Measurements from ENCODE around the gene HOXA4. TPM values are rescaled to one million over a fixed set of nuclear protein-coding genes. Genes with fewer than 3 reads are reported as not detected.

HOXA4 gene
- total and polyA plus RNA-seq, 4 experiments from 2014 or later, result 0.19 to 0.30 TPM; not detected in 2

GRCh38 chr7:27119412-27119911, 11.1 kb downstream of the HOXA4 start:
- Histone ChIP-seq H3K4me3 (ENCODE audit: low read length in 2 of 2) (no peak overlapping the region), H3K36me3 (ENCODE audit: insufficient read depth, low read length) (no peaks in the 10 kb centered on the region), H3K4me1 (ENCODE audit: insufficient read depth, low read length) (no peaks in the 10 kb centered on the region), H3K9me3 (ENCODE audit: control insufficient read depth in 1 of 2, low read length in 2 of 2) (no peaks in the 10 kb centered on the region), H3K27ac (ENCODE audit: low read depth, low read length) (no peak overlapping the region), H3K27me3 (ENCODE audit: insufficient read depth, low read length) (no peaks in the 10 kb centered on the region)
- ChIA-PET POLR2A (ENCODE audit: partially characterized antibody) (no interaction called here), CTCF (ENCODE audit: partially characterized antibody) (interaction anchor here (0.7 to 1.2 kb wide), 3 partner anchors 14 to 31 kb away, joined by 3 read pairs; partner anchors contain the start of gene HOXA5)
- H3K27me3 Mint-ChIP-seq, result peaks cover 8 to 9% of the 10 kb centered on the region in 2 donors
- H3K4me1 Mint-ChIP-seq, result no peaks in the 10 kb centered on the region
- H3K27ac Mint-ChIP-seq, result no peak overlapping the region
- intact Hi-C loops (cut with micrococcal nuclease), result no loop called here
- H3K36me3 Mint-ChIP-seq, result no peaks in the 10 kb centered on the region
- DNase-seq, result no peak
- no peak overlapping the region for H3K4me3 Mint-ChIP-seq
- H3K9me3 Mint-ChIP-seq, result no peaks in the 10 kb centered on the region

DNA sequence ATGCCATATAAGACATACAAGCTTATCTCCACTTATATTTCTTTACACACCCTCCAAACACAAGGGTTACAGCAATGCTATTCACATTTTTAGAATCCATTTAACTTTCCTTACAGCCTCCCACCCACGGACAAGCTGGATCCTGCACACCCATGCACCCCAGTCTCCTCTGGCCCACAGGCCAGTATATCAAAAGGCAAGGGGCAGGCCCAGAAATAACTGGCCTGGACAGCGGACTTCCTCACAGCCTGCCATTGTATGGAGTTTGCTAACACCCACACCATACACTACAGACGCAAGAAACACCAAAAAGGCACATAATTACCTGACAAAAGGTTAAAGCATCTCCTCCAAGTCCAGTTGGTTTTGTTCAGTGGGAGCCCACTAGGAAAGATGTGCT, 12.0 kb downstream of the HOXA4 start:
- Mint-ChIP-seq H3K9me3 (no peaks in the 10 kb centered on the region), H3K4me3 (no peak overlapping the region), H3K27me3 (peaks cover 3 to 9% of the 10 kb centered on the region in 2 donors), H3K27ac (no peak overlapping the region), H3K36me3 (no peaks in the 10 kb centered on the region), H3K4me1 (no peaks in the 10 kb centered on the region)
- DNase-seq, result no peak
- H3K27me3 ChIP-seq (ENCODE audit: insufficient read depth, low read length), result no peaks in the 10 kb centered on the region
- no peaks in the 10 kb centered on the region for H3K9me3 ChIP-seq (ENCODE audit: control insufficient read depth in 1 of 2, low read length in 2 of 2)
- no peak overlapping the region for H3K4me3 ChIP-seq (ENCODE audit: low read length in 2 of 2)
- intact Hi-C loops (cut with micrococcal nuclease), result no loop called here
- CTCF ChIA-PET (ENCODE audit: partially characterized antibody), result interaction anchor here (0.7 to 0.9 kb wide), 2 partner anchors 13 to 42 kb away, joined by 3 to 4 read pairs; no protein-coding TSS in a partner anchor
- POLR2A ChIA-PET (ENCODE audit: partially characterized antibody), result no interaction called here
- H3K4me1 ChIP-seq (ENCODE audit: insufficient read depth, low read length), result no peaks in the 10 kb centered on the region
- H3K27ac ChIP-seq (ENCODE audit: low read depth, low read length), result no peak overlapping the region
- H3K36me3 ChIP-seq (ENCODE audit: insufficient read depth, low read length), result no peaks in the 10 kb centered on the region

GRCh38 chr7:27117887-27118491, 12.6 kb downstream of the HOXA4 start:
- H3K36me3 ChIP-seq (ENCODE audit: insufficient read depth, low read length), result no peaks in the 10 kb centered on the region
- H3K27ac ChIP-seq (ENCODE audit: low read depth, low read length), result no peak overlapping the region
- H3K27ac Mint-ChIP-seq, result no peak overlapping the region
- no peaks in the 10 kb centered on the region for H3K9me3 ChIP-seq (ENCODE audit: control insufficient read depth in 1 of 2, low read length in 2 of 2)
- DNase-seq, result no peak
- H3K4me1 ChIP-seq (ENCODE audit: insufficient read depth, low read length), result no peaks in the 10 kb centered on the region
- H3K27me3 ChIP-seq (ENCODE audit: insufficient read depth, low read length), result no peaks in the 10 kb centered on the region
- no peaks in the 10 kb centered on the region for H3K36me3 Mint-ChIP-seq
- H3K27me3 Mint-ChIP-seq, result peaks cover 7 to 9% of the 10 kb centered on the region in 2 donors
- H3K9me3 Mint-ChIP-seq, result no peaks in the 10 kb centered on the region
- H3K4me3 Mint-ChIP-seq, result no peak overlapping the region
- ChIA-PET CTCF (ENCODE audit: partially characterized antibody) (interaction anchor here (0.9 kb wide), 1 partner anchor 43 kb away, joined by 4 read pairs; no protein-coding TSS in a partner anchor), POLR2A (ENCODE audit: partially characterized antibody) (no interaction called here)
- H3K4me3 ChIP-seq (ENCODE audit: low read length in 2 of 2), result no peak overlapping the region
- intact Hi-C loops (cut with micrococcal nuclease), result no loop called here
- H3K4me1 Mint-ChIP-seq, result no peaks in the 10 kb centered on the region

DNA sequence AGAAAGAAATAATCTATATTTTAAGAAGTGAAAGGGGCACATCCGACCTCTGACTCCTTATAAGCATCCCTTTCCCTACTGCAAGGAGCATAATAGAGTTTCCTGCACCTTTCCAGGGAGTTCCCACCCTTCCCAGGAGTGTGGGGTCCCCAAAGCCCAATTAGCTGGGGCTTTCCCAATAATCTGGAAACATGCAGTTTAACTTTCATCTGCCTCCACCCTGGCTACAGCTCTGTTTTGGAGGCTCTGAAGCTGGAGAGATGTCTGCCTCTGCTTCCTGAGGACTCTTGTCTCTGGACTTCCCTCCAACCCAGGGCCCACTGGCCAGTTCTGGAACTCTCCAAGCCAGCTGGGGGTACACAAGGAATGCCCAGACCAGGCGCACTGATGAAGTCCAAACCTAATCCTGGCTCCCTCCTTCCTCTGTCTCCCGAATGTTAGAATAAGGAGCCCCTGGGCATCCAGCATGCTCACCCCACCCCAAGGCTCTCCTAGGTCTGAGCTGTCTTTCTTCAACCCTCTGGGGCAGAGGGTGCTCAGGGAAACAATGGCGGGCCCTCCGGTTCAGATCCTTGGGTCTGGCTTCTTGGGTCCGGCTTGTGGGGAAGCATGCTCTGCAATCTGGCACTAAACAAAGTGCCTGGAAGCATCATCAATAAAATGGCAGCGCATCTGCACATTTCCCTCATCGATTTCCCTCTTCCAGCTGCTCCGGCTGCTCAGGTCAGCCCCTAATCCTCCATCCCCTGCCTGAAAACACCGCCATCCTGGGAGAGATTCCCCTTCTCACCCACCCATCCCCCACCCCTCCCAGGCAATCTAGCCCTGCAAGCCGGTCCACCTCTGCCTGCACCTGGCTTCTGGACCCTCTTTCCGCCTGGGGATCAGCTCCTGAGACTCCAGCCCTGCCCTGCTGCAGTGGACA, 13.3 kb downstream of the HOXA4 start:
- ChIA-PET POLR2A (ENCODE audit: partially characterized antibody) (no interaction called here), CTCF (ENCODE audit: partially characterized antibody) (no interaction called here)
- DNase-seq, result no peak
- no peak overlapping the region for H3K4me3 Mint-ChIP-seq
- H3K36me3 Mint-ChIP-seq, result no peaks in the 10 kb centered on the region
- H3K27ac Mint-ChIP-seq, result no peak overlapping the region
- H3K4me1 Mint-ChIP-seq, result no peaks in the 10 kb centered on the region
- Histone ChIP-seq H3K27ac (ENCODE audit: low read depth, low read length) (no peak overlapping the region), H3K4me3 (ENCODE audit: low read length in 2 of 2) (no peak overlapping the region), H3K36me3 (ENCODE audit: insufficient read depth, low read length) (no peaks in the 10 kb centered on the region), H3K27me3 (ENCODE audit: insufficient read depth, low read length) (no peaks in the 10 kb centered on the region), H3K4me1 (ENCODE audit: insufficient read depth, low read length) (no peaks in the 10 kb centered on the region), H3K9me3 (ENCODE audit: control insufficient read depth in 1 of 2, low read length in 2 of 2) (no peaks in the 10 kb centered on the region)
- intact Hi-C loops (cut with micrococcal nuclease), result no loop called here
- H3K27me3 Mint-ChIP-seq, result peaks cover 7 to 9% of the 10 kb centered on the region in 2 donors
- H3K9me3 Mint-ChIP-seq, result no peaks in the 10 kb centered on the region

DNA sequence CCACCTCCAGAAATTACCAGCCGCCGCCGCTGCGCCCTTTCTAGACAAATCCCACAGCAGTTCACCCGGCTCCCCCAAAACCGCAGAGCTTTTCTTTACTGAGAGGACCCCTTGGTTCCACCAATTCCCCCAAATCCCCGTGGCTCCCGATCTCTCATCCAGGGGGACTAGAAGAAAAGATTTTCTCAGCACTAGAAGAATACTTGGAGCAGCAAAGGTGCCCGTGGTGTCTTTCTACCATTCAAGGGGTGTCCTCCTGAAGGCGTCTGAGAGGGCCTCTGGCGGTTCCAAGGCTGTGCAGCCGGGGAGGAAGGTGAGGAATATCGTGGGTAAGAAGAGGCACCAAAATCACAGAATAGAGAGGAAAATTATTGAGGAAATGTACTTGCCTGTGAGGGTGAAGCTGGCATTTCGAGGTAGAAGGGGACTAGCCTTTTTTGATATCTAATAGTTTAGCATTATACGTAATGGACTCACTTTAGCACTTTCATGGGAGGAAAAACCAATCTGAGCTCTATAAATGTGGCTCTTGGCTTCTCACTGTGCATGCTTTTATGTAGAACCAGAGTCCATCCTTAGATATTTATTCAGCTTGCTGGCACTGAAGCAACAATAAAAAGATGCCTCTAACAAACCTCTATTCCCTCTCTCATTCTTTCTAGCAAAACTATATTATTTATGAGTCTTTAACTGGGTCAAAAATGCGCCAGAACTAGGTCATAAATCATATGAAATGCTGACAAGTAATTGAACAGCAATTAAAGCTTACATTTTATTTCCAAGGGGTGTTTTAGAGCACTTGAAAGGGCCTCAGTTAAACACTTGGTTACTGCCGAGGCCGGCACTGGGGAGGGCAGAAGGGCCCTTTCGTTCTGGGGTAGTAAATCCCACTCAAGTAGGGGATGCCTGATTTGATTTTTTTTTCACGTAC, 14.3 kb downstream of the HOXA4 start:
- no peaks in the 10 kb centered on the region for H3K36me3 Mint-ChIP-seq
- H3K4me1 Mint-ChIP-seq, result no peaks in the 10 kb centered on the region
- Histone ChIP-seq H3K27me3 (ENCODE audit: insufficient read depth, low read length) (no peaks in the 10 kb centered on the region), H3K4me1 (ENCODE audit: insufficient read depth, low read length) (no peaks in the 10 kb centered on the region), H3K27ac (ENCODE audit: low read depth, low read length) (no peak overlapping the region), H3K36me3 (ENCODE audit: insufficient read depth, low read length) (no peaks in the 10 kb centered on the region), H3K4me3 (ENCODE audit: low read length in 2 of 2) (no peak overlapping the region), H3K9me3 (ENCODE audit: control insufficient read depth in 1 of 2, low read length in 2 of 2) (no peaks in the 10 kb centered on the region)
- no peak overlapping the region for H3K4me3 Mint-ChIP-seq
- POLR2A ChIA-PET (ENCODE audit: partially characterized antibody), result no interaction called here
- H3K9me3 Mint-ChIP-seq, result no peaks in the 10 kb centered on the region
- intact Hi-C loops (cut with micrococcal nuclease), result no loop called here
- peak overlapping the region in 1 of 7 donors; percentile 4 for H3K27ac Mint-ChIP-seq
- DNase-seq, result no peak
- peaks cover 7 to 9% of the 10 kb centered on the region in 2 donors for H3K27me3 Mint-ChIP-seq
- CTCF ChIA-PET (ENCODE audit: partially characterized antibody), result no interaction called here

DNA sequence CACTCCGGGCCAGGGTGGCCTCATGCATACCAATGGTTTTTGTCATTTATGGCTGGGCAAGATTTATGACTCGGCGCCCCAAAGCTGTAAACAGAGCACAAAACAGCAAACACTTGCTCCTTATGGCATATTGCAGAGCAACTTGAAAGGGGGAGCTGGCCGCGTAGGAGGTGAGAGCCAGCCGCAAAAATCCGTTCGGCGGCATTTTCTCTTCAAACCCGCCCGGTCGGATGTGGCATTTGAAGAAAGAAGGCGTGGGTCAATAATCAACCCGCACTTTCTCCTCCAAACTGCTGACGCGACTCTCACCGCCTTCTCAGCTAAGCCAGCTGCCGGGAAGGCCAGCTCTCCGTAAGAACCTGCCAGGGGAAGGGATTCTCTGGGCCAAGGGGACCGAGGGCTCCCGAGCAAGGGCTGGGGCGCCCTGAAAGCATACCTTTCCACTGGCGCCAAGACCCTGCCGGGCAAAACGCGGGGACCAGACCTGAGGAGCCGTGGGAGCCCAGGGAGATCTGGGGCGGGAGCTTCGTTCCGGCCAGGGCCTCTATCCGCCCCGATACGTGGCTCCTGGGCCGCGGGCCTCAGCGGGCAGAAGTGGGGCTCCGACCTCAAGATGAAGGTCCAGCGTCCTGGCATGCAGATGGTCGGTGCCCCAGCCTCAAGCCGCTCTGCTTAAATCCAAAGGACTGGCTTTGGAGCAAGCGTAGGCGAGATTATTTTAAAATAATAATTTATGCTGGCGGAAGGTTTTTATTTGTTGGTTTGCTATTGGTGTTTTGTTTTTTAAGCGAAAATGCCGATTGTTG, 15.1 kb downstream of the HOXA4 start:
- H3K4me1 Mint-ChIP-seq, result no peaks in the 10 kb centered on the region
- POLR2A ChIA-PET (ENCODE audit: partially characterized antibody), result no interaction called here
- intact Hi-C loops (cut with micrococcal nuclease), result no loop called here
- H3K9me3 Mint-ChIP-seq, result no peaks in the 10 kb centered on the region
- CTCF ChIA-PET (ENCODE audit: partially characterized antibody), result interaction anchor here (1.3 kb wide), 1 partner anchor 44 kb away, joined by 3 read pairs; no protein-coding TSS in a partner anchor
- no peak overlapping the region for H3K4me3 ChIP-seq (ENCODE audit: low read length in 2 of 2)
- H3K27ac ChIP-seq (ENCODE audit: low read depth, low read length), result no peak overlapping the region
- H3K9me3 ChIP-seq (ENCODE audit: control insufficient read depth in 1 of 2, low read length in 2 of 2), result no peaks in the 10 kb centered on the region
- no peak overlapping the region for H3K4me3 Mint-ChIP-seq
- H3K27ac Mint-ChIP-seq, result no peak overlapping the region
- no peaks in the 10 kb centered on the region for H3K27me3 ChIP-seq (ENCODE audit: insufficient read depth, low read length)
- H3K36me3 Mint-ChIP-seq, result no peaks in the 10 kb centered on the region
- no peak for DNase-seq
- H3K4me1 ChIP-seq (ENCODE audit: insufficient read depth, low read length), result no peaks in the 10 kb centered on the region
- no peaks in the 10 kb centered on the region for H3K36me3 ChIP-seq (ENCODE audit: insufficient read depth, low read length)
- H3K27me3 Mint-ChIP-seq, result peaks cover 7 to 9% of the 10 kb centered on the region in 2 donors
